SK-N-SH (cell line): Measurements from ENCODE around the gene ETS2. TPM values are rescaled to one million over a fixed set of nuclear protein-coding genes. Genes with fewer than 3 reads are reported as not detected.

Experiments
- CTCF ChIA-PET: fragments of 300-600, 350-600 bp; formaldehyde crosslinking; extraction: SDS; loops from one replicate; lab custom pipeline; 2021; lab: Yijun Ruan, JAX
- POLR2A ChIA-PET: fragments of 350-600 bp; sonication (Branson Sonifier 250); formaldehyde crosslinking; extraction: SDS; loops from one replicate; lab custom pipeline; 2020; ENCODE audit warnings: antibody characterized with exemption, inconsistent platforms; lab: Yijun Ruan, JAX
- DNase-seq: peaks from one replicate; pipeline ENCODE4 v3.0.0; 2012
- H2AFZ ChIP-seq: fragments of 200-600 bp; sonication (generic); 2 replicates; pipeline ENCODE4 v1.8.1; 2016; ENCODE audit warnings: antibody characterized with exemption, mild to moderate bottlenecking, low read depth
- H3F3A ChIP-seq: fragments of 200-600 bp; sonication (generic); replicated peaks from 2 replicates; pipeline ENCODE3; 2016; ENCODE audit warnings: antibody characterized with exemption, mild to moderate bottlenecking; ENCODE audit not compliant: insufficient read depth
- H3K27ac ChIP-seq, 2 experiments: fragments of 200-500 bp in 1 of 2; fragments of 200-600 bp in 1 of 2; sonication (Bioruptor generic) in 1 of 2; sonication (generic), shearing (Covaris generic) in 1 of 2; 2 replicates each; pipeline versions ENCODE4 v1.5.1 to v1.6.1; 2014 to 2016; ENCODE audit warnings: low read depth in 2 of 2, inconsistent platforms in 1 of 2, low read length in 1 of 2, mild to moderate bottlenecking in 1 of 2, mixed read lengths in 1 of 2
- H3K27me3 ChIP-seq: fragments of 200-600 bp; sonication (generic), shearing (Covaris generic); 2 replicates; pipeline ENCODE4 v1.6.1; 2016; ENCODE audit warnings: mixed run types; ENCODE audit not compliant: insufficient read depth
- H3K36me3 ChIP-seq, 2 experiments: fragments of 200-500 bp in 1 of 2; fragments of 200-600 bp in 1 of 2; sonication (Bioruptor generic) in 1 of 2; sonication (generic) in 1 of 2; replicated peaks in 1 of 2; 2 replicates each; pipeline versions ENCODE3 to v1.5.1; 2014 to 2016; ENCODE audit warnings: low read length in 1 of 2, mild to moderate bottlenecking in 1 of 2; ENCODE audit not compliant: insufficient read depth in 2 of 2, control insufficient read depth in 1 of 2
- H3K4me1 ChIP-seq, 2 experiments: fragments of 200-500 bp in 1 of 2; fragments of 200-600 bp in 1 of 2; sonication (Bioruptor generic) in 1 of 2; sonication (generic), shearing (Covaris generic) in 1 of 2; 2 replicates each; pipeline versions ENCODE4 v1.5.1 to v1.6.1; 2014 to 2016; ENCODE audit warnings: low read depth in 1 of 2, low read length in 1 of 2, mixed run types in 1 of 2; ENCODE audit not compliant: insufficient read depth in 2 of 2, control insufficient read depth in 1 of 2
- H3K4me2 ChIP-seq: fragments of 200-600 bp; sonication (generic), shearing (Covaris generic); 2 replicates; pipeline ENCODE4 v1.6.1; 2017; ENCODE audit warnings: mixed run types
- H3K4me3 ChIP-seq, 2 experiments: fragments of 200-500 bp in 1 of 2; fragments of 200-600 bp in 1 of 2; sonication (Bioruptor generic) in 1 of 2; sonication (generic), shearing (Covaris generic) in 1 of 2; 2 replicates each; pipeline versions ENCODE4 v1.5.1 to v1.8.1; 2014 to 2016; ENCODE audit warnings: low read depth in 2 of 2, inconsistent platforms in 1 of 2, low read length in 1 of 2, mild to moderate bottlenecking in 1 of 2, mixed read lengths in 1 of 2, moderate library complexity in 1 of 2
- H3K79me2 ChIP-seq: fragments of 200-600 bp; sonication (generic); 2 replicates; pipeline ENCODE4 v1.8.1; 2017; ENCODE audit warnings: mild to moderate bottlenecking; ENCODE audit not compliant: insufficient read depth
- H3K9ac ChIP-seq: fragments of 200-600 bp; sonication (generic); 2 replicates; pipeline ENCODE4 v1.6.1; 2017; ENCODE audit warnings: mixed run types
- H3K9me2 ChIP-seq: fragments of 200-600 bp; sonication (generic); 2 replicates; pipeline ENCODE4 v1.6.1; 2017; ENCODE audit warnings: mixed run types
- H3K9me3 ChIP-seq: fragments of 200-600 bp; sonication (generic); 2 replicates; pipeline ENCODE4 v1.6.1; 2017; ENCODE audit warnings: mixed run types, mild to moderate bottlenecking, moderate library complexity
- H4K20me1 ChIP-seq: fragments of 200-600 bp; sonication (generic); 2 replicates; pipeline ENCODE4 v1.6.1; 2017; ENCODE audit warnings: mild to moderate bottlenecking, mixed run types; ENCODE audit not compliant: insufficient read depth
- EP300 ChIP-seq, 2 experiments: IDR thresholded peaks; 2 replicates each; pipeline versions ENCODE4 v1.4.0 to v1.6.1; 2012; ENCODE audit warnings: borderline replicate concordance in 1 of 2, low read depth in 1 of 2, low read length in 1 of 2
- FOSL2 ChIP-seq: IDR thresholded peaks from 2 replicates; pipeline ENCODE4 v1.4.0; 2012; ENCODE audit warnings: low read depth, mild to moderate bottlenecking, moderate library complexity, borderline replicate concordance
- FOXJ3 ChIP-seq: sonication (generic); formaldehyde crosslinking; IDR thresholded peaks from 2 replicates; pipeline ENCODE4 v1.5.1; 2020; ENCODE audit warnings: mild to moderate bottlenecking, missing genetic modification reagents
- FOXM1 ChIP-seq: IDR thresholded peaks from 2 replicates; pipeline ENCODE4 v1.4.0; 2012; ENCODE audit warnings: low read depth, mild to moderate bottlenecking
- GATA2 ChIP-seq: sonication (generic); formaldehyde crosslinking; IDR thresholded peaks from 2 replicates; pipeline ENCODE4 v1.5.0; 2020; ENCODE audit warnings: mild to moderate bottlenecking, missing genetic modification reagents
- JUND ChIP-seq: IDR thresholded peaks from 2 replicates; pipeline ENCODE4 v1.4.0; 2012
- NFIC ChIP-seq: IDR thresholded peaks from 2 replicates; pipeline ENCODE4 v1.4.0; 2012; ENCODE audit warnings: borderline replicate concordance
- NRF1 ChIP-seq: IDR thresholded peaks from 2 replicates; pipeline ENCODE4 v1.6.1; 2012; ENCODE audit warnings: low read depth, mild to moderate bottlenecking, low read length
- RCOR1 ChIP-seq: fragments of 150-350 bp; IDR thresholded peaks from 2 replicates; pipeline ENCODE4 v1.6.1; 2017; ENCODE audit warnings: antibody characterized with exemption, low read length
- SMC3 ChIP-seq: IDR thresholded peaks from 2 replicates; pipeline ENCODE4 v1.6.1; 2012; ENCODE audit warnings: low read depth, low read length, improper control_type of control experiment
- TCF12 ChIP-seq: IDR thresholded peaks from 2 replicates; pipeline ENCODE4 v1.4.0; 2012
- TEAD4 ChIP-seq: IDR thresholded peaks from 2 replicates; pipeline ENCODE4 v1.4.0; 2012; ENCODE audit warnings: mild to moderate bottlenecking, borderline replicate concordance; ENCODE audit not compliant: insufficient read depth
- YY1 ChIP-seq: IDR thresholded peaks from 2 replicates; pipeline ENCODE4 v1.4.0; 2012; ENCODE audit warnings: low read depth, mild to moderate bottlenecking
- WGBS: methylation state at CpG from one replicate; pipeline ENCODE4 v1.1.6; 2017; ENCODE audit warnings: low lambda C conversion rate; 5-methylcytosine and 5-hydroxymethylcytosine counted together
- polyA plus RNA-seq, 3 experiments: library from polyadenylated mRNA; depleted of rRNA; stranded (reverse); fragments of >200 nt; gene quantifications; 2 replicates each; pipeline ENCODE4 v1.2.3, GENCODE V29; 2012
- TF ChIP-seq, protein P1 (sequence below): IDR thresholded peaks from 2 replicates; pipeline ENCODE4; 2012
- TF ChIP-seq, protein P2 (sequence below): fragments of 150-350 bp; IDR thresholded peaks from 2 replicates; pipeline ENCODE4 v1.6.1; 2017; ENCODE audit warnings: antibody characterized with exemption, low read length, low read depth, borderline replicate concordance
- TF ChIP-seq, protein P3 (sequence below): IDR thresholded peaks from 2 replicates; pipeline ENCODE4 v1.4.0; 2012; ENCODE audit warnings: low read depth
- TF ChIP-seq, protein P4 (sequence below): IDR thresholded peaks from 2 replicates; pipeline ENCODE4 v1.4.0; 2012; ENCODE audit warnings: low read depth, borderline replicate concordance
- TF ChIP-seq, protein P5 (sequence below): fragments of 200-600 bp; sonication (generic); IDR thresholded peaks from 2 replicates; pipeline ENCODE4 v1.6.1; 2017; ENCODE audit warnings: antibody characterized with exemption, mild to moderate bottlenecking, moderate library complexity
- TF ChIP-seq, protein P6 (sequence below): IDR thresholded peaks from 2 replicates; pipeline ENCODE4 v1.4.0; 2012; ENCODE audit warnings: low read depth, borderline replicate concordance

ETS2 gene
- polyA plus RNA-seq, 1 of the 3 experiments (the other 2 are of a cell fraction) = 16.3 TPM

DNA sequence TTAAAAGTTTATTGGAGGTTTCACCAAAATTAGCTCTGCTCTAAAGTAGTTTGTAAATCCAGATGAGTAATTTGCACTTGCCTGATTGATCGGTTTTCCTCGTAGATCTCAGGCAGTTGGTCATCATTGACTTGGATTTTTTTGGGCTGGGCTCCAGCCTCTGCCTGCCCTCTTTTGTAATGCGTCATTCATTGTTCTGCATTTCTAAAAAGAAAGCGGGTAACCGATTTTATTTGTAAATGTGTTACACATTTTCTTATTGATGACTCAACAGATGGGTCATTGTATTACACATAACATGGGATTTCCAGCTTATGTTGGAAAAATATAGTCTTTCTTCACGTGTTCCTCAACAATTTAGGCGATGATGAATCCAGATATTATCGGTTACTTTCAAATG, 5.5 kb downstream of the ETS2 start:
- Histone ChIP-seq H3K9ac (no peak overlapping the region; the same call in 1 of the 2 replicates), H3K27me3 (no peaks in the 10 kb centered on the region), H4K20me1 (peaks cover 26% of the 10 kb centered on the region), H3K4me2 (0 out of 2 replicates have a peak overlapping the region, but pooled peaks have one; percentile 1), H3K36me3 (peaks cover 46 to 59% of the 10 kb centered on the region in 2 experiments), H3K27ac (peak overlapping the region in 1 of 2 experiments; percentile 83; a peak in 3 of 4 replicates), H3F3A (peaks cover 16% of the 10 kb centered on the region), H3K4me3 (no peak overlapping the region), H3K79me2 (peaks cover 79% of the 10 kb centered on the region), H3K9me2 (no peaks in the 10 kb centered on the region), H2AFZ (no peak overlapping the region), H3K9me3 (no peaks in the 10 kb centered on the region), H3K4me1 (peaks cover 18 to 28% of the 10 kb centered on the region in 2 experiments; a peak in 3 of 4 replicates)
- CTCF ChIA-PET = interaction anchor here (0.9 kb wide), 1 partner anchor 315 kb away, joined by 4 read pairs; no protein-coding TSS in a partner anchor
- no peak for DNase-seq
- TF ChIP-seq, protein P1, sequence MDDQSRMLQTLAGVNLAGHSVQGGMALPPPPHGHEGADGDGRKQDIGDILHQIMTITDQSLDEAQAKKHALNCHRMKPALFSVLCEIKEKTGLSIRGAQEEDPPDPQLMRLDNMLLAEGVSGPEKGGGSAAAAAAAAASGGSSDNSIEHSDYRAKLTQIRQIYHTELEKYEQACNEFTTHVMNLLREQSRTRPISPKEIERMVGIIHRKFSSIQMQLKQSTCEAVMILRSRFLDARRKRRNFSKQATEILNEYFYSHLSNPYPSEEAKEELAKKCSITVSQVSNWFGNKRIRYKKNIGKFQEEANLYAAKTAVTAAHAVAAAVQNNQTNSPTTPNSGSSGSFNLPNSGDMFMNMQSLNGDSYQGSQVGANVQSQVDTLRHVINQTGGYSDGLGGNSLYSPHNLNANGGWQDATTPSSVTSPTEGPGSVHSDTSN = peak; percentile 71
- TF ChIP-seq JUND (peak; percentile 61), TEAD4 (peak; percentile 28; the same call in 1 of the 2 replicates), RCOR1 (no peak), FOXM1 (0 out of 2 replicates have a peak, but pooled peaks have one; percentile 35), FOSL2 (peak; percentile 57), TCF12 (peak; percentile 69), FOXJ3 (CRISPR knock-in tag) (no peak), NFIC (peak; percentile 58), EP300 (IDR thresholded peaks at IDR 0.05; ENCODE audit: borderline replicate concordance in 1 of 2, low read depth in 1 of 2, low read length in 1 of 2) (peak in 1 of 2 experiments; percentile 67; a peak in 2 of 4 replicates)
- TF ChIP-seq, protein P2, sequence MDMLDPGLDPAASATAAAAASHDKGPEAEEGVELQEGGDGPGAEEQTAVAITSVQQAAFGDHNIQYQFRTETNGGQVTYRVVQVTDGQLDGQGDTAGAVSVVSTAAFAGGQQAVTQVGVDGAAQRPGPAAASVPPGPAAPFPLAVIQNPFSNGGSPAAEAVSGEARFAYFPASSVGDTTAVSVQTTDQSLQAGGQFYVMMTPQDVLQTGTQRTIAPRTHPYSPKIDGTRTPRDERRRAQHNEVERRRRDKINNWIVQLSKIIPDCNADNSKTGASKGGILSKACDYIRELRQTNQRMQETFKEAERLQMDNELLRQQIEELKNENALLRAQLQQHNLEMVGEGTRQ = no peak
- 29% methylated on average over 8 of the region's 8 CpGs for WGBS
- POLR2A ChIA-PET = no interaction called here

DNA sequence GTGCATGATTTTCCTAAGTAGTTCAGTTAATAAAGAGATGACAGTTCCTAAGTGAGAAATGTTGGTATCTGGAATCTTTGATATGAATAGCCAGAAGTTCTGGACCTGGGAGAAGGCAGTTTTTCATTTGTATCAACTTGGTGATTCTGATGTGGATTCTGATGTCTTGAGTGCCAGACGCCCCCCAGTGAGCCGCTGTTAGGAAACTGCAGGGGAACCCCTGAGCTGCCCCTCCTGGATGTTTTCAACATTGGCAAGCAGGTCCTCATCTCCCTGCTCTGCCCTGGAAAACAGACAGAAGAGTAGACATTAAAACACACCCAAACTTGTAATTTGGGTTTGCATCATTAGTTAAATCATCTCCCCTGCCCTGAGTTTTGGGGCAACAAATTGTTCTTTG, 7.4 kb downstream of the ETS2 start:
- peaks cover 18 to 23% of the 10 kb centered on the region in 2 experiments; a peak in 3 of 4 replicates for H3K4me1 ChIP-seq
- peaks cover 12% of the 10 kb centered on the region for H4K20me1 ChIP-seq
- no peaks in the 10 kb centered on the region for H3K9me3 ChIP-seq
- no peak overlapping the region for H3K9ac ChIP-seq
- no peaks in the 10 kb centered on the region for H3K27me3 ChIP-seq
- ChIA-PET POLR2A (no interaction called here), CTCF (interaction anchor here (1.0 to 1.6 kb wide), 2 partner anchors 11 to 79 kb away, joined by 3 read pairs; no protein-coding TSS in a partner anchor)
- no peaks in the 10 kb centered on the region for H3K9me2 ChIP-seq
- DNase-seq = no peak
- 90% methylated on average over 2 of the region's 2 CpGs for WGBS
- H2AFZ ChIP-seq = no peak overlapping the region
- H3K27ac ChIP-seq = peak overlapping the region in 1 of 2 experiments; percentile 16; a peak in 1 of 4 replicates
- H3K79me2 ChIP-seq = peaks cover 60% of the 10 kb centered on the region
- H3K36me3 ChIP-seq = peaks cover 62 to 78% of the 10 kb centered on the region in 2 experiments
- no peak overlapping the region for H3K4me2 ChIP-seq
- no peak overlapping the region for H3K4me3 ChIP-seq
- peaks cover 16% of the 10 kb centered on the region for H3F3A ChIP-seq
- TF ChIP-seq, protein P3, sequence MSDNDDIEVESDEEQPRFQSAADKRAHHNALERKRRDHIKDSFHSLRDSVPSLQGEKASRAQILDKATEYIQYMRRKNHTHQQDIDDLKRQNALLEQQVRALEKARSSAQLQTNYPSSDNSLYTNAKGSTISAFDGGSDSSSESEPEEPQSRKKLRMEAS = no peak
- TF ChIP-seq FOXM1 (no peak), FOXJ3 (CRISPR knock-in tag) (no peak), JUND (no peak), SMC3 (no peak), YY1 (no peak), EP300 (IDR thresholded peaks at IDR 0.05; ENCODE audit: borderline replicate concordance in 1 of 2, low read depth in 1 of 2, low read length in 1 of 2) (no peak), GATA2 (CRISPR knock-in tag) (no peak), NRF1 (no peak)
- TF ChIP-seq, protein P4, sequence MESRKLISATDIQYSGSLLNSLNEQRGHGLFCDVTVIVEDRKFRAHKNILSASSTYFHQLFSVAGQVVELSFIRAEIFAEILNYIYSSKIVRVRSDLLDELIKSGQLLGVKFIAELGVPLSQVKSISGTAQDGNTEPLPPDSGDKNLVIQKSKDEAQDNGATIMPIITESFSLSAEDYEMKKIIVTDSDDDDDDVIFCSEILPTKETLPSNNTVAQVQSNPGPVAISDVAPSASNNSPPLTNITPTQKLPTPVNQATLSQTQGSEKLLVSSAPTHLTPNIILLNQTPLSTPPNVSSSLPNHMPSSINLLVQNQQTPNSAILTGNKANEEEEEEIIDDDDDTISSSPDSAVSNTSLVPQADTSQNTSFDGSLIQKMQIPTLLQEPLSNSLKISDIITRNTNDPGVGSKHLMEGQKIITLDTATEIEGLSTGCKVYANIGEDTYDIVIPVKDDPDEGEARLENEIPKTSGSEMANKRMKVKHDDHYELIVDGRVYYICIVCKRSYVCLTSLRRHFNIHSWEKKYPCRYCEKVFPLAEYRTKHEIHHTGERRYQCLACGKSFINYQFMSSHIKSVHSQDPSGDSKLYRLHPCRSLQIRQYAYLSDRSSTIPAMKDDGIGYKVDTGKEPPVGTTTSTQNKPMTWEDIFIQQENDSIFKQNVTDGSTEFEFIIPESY = no peak
- TF ChIP-seq, protein P5, sequence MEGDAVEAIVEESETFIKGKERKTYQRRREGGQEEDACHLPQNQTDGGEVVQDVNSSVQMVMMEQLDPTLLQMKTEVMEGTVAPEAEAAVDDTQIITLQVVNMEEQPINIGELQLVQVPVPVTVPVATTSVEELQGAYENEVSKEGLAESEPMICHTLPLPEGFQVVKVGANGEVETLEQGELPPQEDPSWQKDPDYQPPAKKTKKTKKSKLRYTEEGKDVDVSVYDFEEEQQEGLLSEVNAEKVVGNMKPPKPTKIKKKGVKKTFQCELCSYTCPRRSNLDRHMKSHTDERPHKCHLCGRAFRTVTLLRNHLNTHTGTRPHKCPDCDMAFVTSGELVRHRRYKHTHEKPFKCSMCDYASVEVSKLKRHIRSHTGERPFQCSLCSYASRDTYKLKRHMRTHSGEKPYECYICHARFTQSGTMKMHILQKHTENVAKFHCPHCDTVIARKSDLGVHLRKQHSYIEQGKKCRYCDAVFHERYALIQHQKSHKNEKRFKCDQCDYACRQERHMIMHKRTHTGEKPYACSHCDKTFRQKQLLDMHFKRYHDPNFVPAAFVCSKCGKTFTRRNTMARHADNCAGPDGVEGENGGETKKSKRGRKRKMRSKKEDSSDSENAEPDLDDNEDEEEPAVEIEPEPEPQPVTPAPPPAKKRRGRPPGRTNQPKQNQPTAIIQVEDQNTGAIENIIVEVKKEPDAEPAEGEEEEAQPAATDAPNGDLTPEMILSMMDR = no peak
- TF ChIP-seq, protein P2 = no peak
- TF ChIP-seq, protein P6, sequence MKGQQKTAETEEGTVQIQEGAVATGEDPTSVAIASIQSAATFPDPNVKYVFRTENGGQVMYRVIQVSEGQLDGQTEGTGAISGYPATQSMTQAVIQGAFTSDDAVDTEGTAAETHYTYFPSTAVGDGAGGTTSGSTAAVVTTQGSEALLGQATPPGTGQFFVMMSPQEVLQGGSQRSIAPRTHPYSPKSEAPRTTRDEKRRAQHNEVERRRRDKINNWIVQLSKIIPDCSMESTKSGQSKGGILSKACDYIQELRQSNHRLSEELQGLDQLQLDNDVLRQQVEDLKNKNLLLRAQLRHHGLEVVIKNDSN = no peak
